SU-DHL-6 (cell line): ENCODE data around the gene KIFC3.

ENCODE experiments used
- EZH2phosphoT487 ChIP-seq: fragments of 200-600 bp; sonication (generic), shearing (Covaris generic); conservative IDR thresholded peaks from 2 replicates; pipeline ENCODE4 v1.6.1; 2018; ENCODE audit warnings: mild to moderate bottlenecking, antibody characterized with exemption, low read length, moderate library complexity, mixed read lengths
- TF ChIP-seq, protein P1 (sequence below): fragments of 200-600 bp; sonication (generic); IDR thresholded peaks from one replicate; pipeline ENCODE4 v1.5.1; 2017; ENCODE audit warnings: antibody characterized with exemption, mild to moderate bottlenecking, low read length, moderate library complexity; ENCODE audit not compliant: insufficient read depth, poor library complexity, severe bottlenecking

DNA sequence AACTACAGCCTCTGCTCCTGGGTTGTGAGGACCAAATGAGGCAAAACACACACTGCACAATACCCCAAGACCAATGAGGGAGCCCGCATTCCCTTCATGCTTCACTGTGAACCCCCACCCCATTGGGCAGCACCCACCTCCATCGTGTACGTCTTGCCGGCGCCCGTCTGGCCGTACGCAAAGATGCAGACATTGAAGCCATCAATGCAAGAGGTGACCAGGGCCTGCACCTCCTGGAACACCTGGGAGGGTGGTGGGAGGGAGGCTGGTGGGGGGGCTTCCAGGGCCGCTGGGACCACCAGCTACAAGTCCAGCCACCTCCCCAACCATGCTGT lies 38.3 kb downstream of the KIFC3 start:
- TF ChIP-seq, protein P1, sequence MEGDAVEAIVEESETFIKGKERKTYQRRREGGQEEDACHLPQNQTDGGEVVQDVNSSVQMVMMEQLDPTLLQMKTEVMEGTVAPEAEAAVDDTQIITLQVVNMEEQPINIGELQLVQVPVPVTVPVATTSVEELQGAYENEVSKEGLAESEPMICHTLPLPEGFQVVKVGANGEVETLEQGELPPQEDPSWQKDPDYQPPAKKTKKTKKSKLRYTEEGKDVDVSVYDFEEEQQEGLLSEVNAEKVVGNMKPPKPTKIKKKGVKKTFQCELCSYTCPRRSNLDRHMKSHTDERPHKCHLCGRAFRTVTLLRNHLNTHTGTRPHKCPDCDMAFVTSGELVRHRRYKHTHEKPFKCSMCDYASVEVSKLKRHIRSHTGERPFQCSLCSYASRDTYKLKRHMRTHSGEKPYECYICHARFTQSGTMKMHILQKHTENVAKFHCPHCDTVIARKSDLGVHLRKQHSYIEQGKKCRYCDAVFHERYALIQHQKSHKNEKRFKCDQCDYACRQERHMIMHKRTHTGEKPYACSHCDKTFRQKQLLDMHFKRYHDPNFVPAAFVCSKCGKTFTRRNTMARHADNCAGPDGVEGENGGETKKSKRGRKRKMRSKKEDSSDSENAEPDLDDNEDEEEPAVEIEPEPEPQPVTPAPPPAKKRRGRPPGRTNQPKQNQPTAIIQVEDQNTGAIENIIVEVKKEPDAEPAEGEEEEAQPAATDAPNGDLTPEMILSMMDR: no peak
- no peak for TF ChIP-seq EZH2phosphoT487
